ENCODE measurements around the gene GRIA3. TPM values are rescaled to one million over a fixed set of nuclear protein-coding genes. Genes with fewer than 3 reads are reported as not detected.

GRIA3 gene
- total RNA-seq: 1 to 10 TPM in 2 of 4 donors, under 1 TPM in 2; 0.60 to 2.3 (median 1.0) TPM

DNA sequence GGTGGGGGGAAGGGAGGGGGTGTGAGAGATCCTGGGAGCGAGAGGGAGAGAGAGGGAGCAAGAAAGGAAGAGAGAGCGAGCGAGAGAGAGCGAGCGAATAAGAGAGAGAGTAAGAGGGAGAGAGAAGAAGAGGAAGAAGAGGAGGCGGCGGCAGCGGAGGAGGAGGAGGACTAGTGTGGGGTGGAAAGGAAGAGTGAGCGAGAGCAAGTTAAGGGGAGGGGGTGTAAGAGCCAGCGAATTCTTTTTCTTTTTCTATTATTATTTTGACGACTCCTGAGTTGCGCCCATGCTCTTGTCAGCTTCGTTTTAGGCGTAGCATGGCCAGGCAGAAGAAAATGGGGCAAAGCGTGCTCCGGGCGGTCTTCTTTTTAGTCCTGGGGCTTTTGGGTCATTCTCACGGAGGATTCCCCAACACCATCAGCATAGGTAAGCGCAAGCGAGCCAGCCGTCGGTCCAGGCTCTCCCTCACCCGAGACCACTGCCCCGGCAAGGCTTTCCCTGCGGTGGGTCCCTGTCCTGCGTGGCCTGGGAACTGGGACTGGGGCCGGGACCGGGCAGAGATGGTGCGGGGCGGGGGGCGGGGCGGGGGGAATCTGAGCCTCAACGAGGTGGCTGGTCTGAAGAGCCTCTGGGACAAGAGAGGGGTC, at the start of gene GRIA3:
Gene GRIA3, plus strand, starts transcription at position 60 of the 647 bp plus-strand sequence. Its CDS starts 258 bp downstream, at position 318.
- H3K36me3 ChIP-seq: no peaks in the 10 kb centered on the region
- no peaks in the 10 kb centered on the region for H3K9me3 ChIP-seq
- TF ChIP-seq, protein P1, sequence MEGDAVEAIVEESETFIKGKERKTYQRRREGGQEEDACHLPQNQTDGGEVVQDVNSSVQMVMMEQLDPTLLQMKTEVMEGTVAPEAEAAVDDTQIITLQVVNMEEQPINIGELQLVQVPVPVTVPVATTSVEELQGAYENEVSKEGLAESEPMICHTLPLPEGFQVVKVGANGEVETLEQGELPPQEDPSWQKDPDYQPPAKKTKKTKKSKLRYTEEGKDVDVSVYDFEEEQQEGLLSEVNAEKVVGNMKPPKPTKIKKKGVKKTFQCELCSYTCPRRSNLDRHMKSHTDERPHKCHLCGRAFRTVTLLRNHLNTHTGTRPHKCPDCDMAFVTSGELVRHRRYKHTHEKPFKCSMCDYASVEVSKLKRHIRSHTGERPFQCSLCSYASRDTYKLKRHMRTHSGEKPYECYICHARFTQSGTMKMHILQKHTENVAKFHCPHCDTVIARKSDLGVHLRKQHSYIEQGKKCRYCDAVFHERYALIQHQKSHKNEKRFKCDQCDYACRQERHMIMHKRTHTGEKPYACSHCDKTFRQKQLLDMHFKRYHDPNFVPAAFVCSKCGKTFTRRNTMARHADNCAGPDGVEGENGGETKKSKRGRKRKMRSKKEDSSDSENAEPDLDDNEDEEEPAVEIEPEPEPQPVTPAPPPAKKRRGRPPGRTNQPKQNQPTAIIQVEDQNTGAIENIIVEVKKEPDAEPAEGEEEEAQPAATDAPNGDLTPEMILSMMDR (IDR thresholded peaks at IDR 0.05): peak in 1 of 5 experiments; percentile 79
- TF ChIP-seq EP300 (IDR thresholded peaks at IDR 0.05): no peak
- DNase-seq (ENCODE audit: low spot score in 2 of 2): peak in 1 of 2 donors; percentile 7
- no peak within 1 kb of the TSS for H3K27ac ChIP-seq
- WGBS, 2 donors: 0 to 40% methylated on average over 14 to 33 of the region's 33 CpGs
- peaks cover 0 to 12% (median 0%) of the 10 kb centered on the region in 4 donors for H3K4me1 ChIP-seq
- peak within 1 kb of the TSS; percentile 26 to 54 (median 36) for H3K4me3 ChIP-seq
- H3K27me3 ChIP-seq: peaks cover 0 to 21% of the 10 kb centered on the region in 2 donors

DNA sequence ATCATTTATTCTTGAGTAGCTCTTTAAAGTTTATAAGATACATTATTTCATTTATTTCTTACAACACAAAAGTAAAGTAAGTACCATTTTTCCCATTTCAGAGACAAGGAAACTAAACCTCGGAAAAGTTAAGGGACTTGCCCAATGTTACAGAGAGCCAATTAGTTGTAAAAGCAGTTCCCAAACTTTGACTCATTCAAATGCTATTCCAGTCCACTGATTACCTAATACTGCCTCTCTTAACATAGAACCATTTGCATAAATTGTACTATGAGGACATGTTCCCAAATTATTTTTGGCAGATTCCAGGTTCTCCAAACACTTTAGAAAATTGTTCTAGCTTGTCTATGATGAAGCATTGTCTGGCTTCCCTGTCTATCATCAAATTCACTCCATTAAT, 45.6 kb upstream of the GRIA3 start:
- H3K36me3 ChIP-seq: no peaks in the 10 kb centered on the region
- no peaks in the 10 kb centered on the region for H3K4me1 ChIP-seq
- no peak overlapping the region for H3K4me3 ChIP-seq
- WGBS, 2 donors: 71 to 72% methylated on average over 1 of the region's 1 CpG
- H3K27ac ChIP-seq: no peak overlapping the region
- no peak for TF ChIP-seq POLR2A (IDR thresholded peaks at IDR 0.05)
- TF ChIP-seq, protein P1 (IDR thresholded peaks at IDR 0.05): no peak
- H3K9me3 ChIP-seq: no peaks in the 10 kb centered on the region
- no peak for DNase-seq (ENCODE audit: low spot score in 2 of 2)
- H3K27me3 ChIP-seq: no peaks in the 10 kb centered on the region

DNA sequence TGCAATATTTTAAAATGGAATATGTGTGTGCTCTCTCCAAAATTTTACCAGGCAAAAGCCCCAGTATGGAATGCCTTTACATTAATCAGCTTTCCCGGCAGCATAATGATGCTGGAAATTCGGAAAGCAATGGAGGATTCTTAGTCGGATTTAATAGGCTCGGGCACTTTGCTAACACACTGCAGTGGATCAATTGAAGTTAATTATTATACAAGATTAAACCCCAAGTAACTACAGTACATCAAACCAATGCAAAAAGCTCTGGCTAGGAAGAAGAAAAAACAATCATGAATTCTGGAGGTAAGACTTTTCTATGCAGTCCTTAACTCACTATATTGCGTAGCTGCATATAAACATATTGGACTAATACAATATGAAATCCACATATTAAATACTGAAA, 43.6 kb upstream of the GRIA3 start:
- WGBS, 2 donors: 83 to 85% methylated on average over 5 of the region's 5 CpGs
- H3K9me3 ChIP-seq: no peaks in the 10 kb centered on the region
- TF ChIP-seq, protein P1 (IDR thresholded peaks at IDR 0.05): no peak
- no peaks in the 10 kb centered on the region for H3K36me3 ChIP-seq
- H3K4me1 ChIP-seq: no peaks in the 10 kb centered on the region
- no peak for DNase-seq (ENCODE audit: low spot score in 2 of 2)
- no peak overlapping the region for H3K27ac ChIP-seq
- H3K27me3 ChIP-seq: no peaks in the 10 kb centered on the region
- H3K4me3 ChIP-seq: no peak overlapping the region

DNA sequence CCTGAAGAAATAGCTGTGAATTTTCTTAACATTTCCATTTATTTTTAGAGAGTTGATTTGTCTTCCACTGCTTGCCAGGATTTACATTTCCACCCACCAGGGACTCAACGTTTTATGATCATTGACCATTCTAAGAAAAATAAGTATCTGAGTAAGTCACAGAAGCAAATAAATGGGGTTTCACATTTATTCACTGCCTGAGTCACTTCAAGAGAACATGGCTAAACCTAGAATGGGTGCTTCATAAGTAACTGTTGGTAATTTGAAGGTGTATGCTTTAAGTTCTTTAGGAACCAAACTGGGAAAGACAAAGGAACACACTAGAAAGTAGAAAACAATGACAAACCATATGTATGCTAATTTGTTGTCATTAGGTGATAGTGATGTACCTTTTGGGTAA, 43.2 kb upstream of the GRIA3 start:
- H3K27ac ChIP-seq: no peak overlapping the region
- no peak overlapping the region for H3K4me3 ChIP-seq
- no peak for TF ChIP-seq POLR2A (IDR thresholded peaks at IDR 0.05)
- TF ChIP-seq, protein P1 (IDR thresholded peaks at IDR 0.05): no peak
- TF ChIP-seq EP300 (IDR thresholded peaks at IDR 0.05): no peak
- DNase-seq (ENCODE audit: low spot score in 2 of 2): no peak
- 6 to 26% methylated on average over 1 of the region's 1 CpG for WGBS, 2 donors
- H3K36me3 ChIP-seq: no peaks in the 10 kb centered on the region
- H3K27me3 ChIP-seq: no peaks in the 10 kb centered on the region
- H3K9me3 ChIP-seq: no peaks in the 10 kb centered on the region
- H3K4me1 ChIP-seq: no peaks in the 10 kb centered on the region

DNA sequence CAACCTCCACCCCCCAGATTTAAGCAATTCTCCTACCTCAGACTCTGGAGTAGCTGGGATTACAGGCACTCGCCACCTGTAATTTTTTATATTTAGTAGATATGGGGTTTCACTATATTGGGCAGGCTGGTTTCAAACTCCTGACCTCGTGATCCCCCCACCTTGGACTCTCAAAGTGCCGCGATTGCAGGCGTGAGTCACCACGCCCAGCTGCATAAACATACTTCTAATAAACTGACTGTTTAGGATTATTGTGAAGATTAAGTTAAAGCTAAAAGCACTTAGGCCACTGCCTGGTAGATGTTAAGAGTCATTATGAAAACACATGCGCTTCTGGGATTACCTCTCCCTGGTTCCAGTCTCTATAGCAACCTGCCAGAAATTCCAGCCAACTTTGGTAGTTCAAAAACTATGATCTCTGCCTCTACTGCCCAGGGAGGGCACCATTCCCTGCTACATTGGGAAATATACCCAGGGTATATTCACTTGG, 30.2 kb upstream of the GRIA3 start:
- TF ChIP-seq EP300 (IDR thresholded peaks at IDR 0.05) (no peak), POLR2A (IDR thresholded peaks at IDR 0.05) (no peak)
- TF ChIP-seq, protein P1 (IDR thresholded peaks at IDR 0.05): no peak
- Histone ChIP-seq H3K27me3 (no peaks in the 10 kb centered on the region), H3K4me1 (no peaks in the 10 kb centered on the region), H3K9me3 (no peaks in the 10 kb centered on the region), H3K27ac (no peak overlapping the region), H3K4me3 (no peak overlapping the region), H3K36me3 (no peaks in the 10 kb centered on the region)
- 57 to 80% methylated on average over 7 of the region's 7 CpGs for WGBS, 2 donors
- no peak for DNase-seq (ENCODE audit: low spot score in 2 of 2)
